Kidney tubule cell (primary cell): ENCODE measurements around the gene NKG7.

Experiments
- DNase-seq: peaks from one replicate; pipeline ENCODE4 v3.0.0-alpha.2; 2018; ENCODE audit warnings: low spot score

Gene NKG7

DNA sequence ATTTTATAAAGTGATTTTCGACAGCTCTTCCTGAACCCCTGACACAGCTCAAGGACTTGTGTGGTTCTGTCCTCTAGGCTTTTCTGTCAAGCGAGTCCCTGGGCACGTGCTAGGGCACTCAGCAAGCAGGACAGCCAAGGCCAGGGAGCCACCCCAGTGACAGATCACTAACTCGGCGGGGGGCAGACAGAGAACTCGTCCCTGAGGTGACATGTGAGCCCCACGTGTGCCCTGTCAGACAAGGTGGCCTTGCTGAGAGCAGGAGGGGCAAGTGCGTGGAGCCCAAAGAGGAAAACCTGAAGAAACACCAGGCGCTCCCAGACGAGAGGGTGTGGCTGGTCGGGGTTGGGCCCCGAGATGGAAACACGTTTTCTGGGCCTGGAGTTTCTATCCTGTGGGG is 11.2 kb downstream of the NKG7 start:
- no peak for DNase-seq

DNA sequence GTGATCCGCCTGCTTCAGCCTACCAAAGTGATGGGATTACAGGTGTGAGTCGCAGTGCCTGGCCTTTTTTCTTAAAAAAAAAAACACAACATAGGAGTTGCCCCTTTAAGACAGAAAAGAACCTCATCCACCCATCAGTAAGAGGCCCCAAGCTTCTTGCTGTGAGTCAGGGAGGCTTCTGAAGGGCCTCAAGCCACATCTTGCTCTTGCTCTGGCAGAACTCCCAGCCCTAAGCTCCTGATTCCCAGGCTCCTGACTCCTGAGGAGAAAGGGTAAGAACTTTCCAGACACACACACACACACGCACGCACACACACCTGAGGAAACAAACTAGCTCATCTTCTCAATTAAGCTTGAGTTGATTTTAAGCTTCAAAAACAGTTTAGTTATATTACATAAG is 13.2 kb downstream of the NKG7 start:
- DNase-seq, result peak; percentile 29

DNA sequence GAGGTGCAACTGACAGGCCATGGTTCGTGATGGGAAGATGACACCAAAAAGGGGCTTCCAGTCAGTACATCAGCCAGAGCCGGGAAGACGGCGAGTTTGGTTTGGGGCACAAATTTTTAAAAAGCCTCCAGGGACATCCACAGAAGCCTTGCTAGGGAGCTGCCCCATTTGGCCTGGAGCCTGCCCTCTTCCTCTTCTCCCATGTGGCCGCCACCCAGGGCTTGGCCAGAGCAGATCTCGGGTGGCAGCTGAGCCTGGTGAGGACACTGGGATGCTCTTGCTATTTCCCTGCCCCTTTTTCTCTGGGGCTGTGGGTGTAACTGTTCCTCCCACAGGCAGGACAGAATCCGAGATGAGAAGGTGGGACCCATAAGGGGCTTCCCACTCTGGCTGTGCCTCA is 14.5 kb downstream of the NKG7 start:
- DNase-seq, result no peak

DNA sequence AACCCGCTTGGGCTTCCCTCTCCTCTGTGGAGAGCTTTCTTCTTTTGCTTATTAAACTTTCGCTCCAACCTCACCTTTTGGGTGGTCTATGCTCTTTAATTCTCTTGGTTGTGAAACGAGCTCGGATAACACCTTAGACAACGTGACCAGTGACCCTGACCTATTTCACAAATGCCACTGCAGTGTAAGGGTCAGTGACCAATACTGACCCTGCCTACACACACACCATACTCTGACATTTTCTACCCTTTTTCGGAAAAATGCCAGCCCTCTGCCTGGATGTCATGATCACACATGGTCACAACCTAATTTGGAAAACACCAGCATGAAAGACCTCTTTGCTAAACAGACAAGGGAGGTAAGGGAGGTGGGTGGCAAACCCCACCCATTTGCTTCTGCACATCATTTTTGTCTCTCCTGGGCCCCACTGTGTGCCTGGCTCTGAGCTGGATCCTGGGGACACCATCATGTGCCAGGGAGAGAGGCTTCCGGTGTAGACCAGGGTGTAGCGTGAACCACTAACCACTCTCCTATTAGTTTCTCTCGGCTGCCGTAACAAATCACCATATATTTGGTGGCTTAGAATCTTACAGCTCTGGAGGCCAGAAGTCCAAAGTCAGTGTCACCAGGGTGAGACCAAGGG is 16.2 kb downstream of the NKG7 start:
- DNase-seq, result no peak

DNA sequence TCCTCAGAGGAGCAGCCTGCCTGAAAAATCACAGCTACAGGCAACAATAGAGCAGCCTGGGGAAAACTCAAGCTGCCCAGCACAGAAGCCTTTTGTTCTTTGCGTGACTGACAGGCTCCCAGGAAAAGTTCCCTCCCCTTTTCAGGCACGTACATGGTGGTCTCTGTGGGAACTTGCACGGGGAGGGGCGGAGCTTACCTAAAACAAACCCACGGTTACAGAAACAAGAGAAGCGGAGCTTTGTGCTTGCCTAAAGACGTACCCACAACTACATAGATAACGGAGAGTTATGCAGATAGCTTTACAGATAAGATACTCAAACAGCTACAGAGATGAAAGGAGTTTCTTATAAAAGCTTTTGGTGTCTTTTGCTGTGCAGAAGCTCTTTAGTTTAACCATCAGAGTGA is 17.7 kb downstream of the NKG7 start:
- DNase-seq, result no peak

DNA sequence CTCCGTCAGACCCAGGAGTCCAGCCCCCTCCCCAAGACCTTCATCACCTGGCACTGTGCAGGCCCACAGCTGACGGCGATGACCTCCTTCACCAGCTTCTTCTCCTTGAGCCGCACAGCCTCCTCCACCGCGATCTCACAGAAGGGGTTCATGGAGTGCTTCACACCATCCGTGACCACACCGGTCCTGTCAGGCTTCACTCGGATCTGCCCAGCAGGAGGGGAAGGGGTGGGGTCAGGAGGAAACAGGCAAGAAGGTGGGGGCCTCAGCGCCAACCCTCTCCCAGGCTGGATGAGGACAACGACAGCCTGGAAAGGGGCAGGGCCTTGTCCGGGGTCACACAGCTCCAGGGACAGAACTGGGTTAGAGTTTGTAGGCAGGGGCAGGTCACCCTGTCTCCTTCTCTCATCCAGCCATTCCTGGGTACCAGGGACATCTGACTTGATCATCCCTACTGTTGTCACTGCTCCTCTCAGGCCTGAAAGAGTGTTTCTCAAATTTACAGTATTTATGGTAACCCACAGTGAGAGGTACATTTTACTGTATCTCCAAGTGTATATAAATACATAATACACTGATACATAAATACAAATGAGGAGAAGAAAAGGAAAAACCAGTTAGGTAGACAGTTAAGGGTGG is 18.2 kb downstream of the NKG7 start:
- no peak for DNase-seq

DNA sequence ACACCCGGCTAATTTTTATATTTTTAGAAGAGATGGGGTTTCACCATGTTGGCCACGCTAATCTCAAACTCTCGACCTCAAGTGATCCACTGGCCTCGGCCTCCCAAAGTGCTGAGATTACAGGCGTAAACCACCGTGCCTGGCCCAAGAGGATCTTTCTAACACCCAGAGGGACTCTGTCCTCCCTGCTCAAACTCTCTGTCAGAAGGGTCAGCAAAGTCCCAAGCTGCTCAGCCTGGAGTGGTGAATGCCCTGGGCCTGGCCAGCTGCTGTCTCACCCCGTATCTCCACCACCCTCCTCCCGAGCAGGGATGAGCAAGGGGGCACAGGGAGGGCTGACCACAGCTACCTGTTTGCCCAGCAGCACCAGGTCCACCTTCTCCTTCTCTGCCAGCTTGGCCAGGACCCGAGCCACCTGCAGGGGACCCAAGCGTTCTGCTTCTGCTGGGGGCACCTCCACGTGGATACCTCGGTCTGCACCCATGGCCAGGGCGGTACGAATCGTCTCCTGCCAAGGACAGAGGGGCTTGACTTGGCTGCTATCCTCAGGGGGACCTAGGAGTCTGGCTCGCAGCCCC is 19.6 kb downstream of the NKG7 start:
- DNase-seq, result no peak

DNA sequence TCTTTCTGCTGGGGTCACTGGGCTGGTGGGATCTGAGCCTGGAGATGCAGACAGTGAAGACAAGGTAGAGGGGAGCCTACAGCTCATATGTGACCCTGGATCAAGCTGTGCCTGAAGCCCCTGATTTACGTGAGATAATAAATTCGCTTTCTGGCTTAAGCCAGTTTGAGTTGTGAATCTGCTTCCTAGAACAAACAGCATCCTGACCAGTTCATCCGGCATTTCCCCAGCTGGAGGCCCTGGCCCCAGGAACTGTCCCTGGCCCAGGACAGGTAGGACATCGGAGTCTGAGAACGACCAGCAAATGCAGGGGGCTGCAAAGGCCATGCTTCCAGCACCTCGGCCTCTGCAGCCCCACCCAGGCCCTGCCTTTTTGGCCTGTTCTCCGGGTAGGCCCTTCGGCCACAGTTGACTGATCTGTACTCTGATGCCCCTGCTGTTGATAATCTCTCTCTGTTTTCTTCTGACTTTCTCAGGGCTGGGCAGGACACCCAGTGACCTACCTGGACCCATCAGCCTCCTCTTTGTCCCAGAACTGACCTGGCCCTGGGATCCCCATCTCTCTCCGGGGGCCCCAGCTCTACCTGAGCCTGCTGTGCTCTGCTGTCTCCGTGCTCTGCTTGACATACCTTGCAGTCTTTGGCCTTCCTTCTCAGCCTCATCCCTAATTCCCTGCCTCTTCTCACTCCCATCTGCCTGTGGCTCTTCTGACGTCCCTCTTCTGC is 21.0 kb downstream of the NKG7 start:
- DNase-seq, result no peak

DNA sequence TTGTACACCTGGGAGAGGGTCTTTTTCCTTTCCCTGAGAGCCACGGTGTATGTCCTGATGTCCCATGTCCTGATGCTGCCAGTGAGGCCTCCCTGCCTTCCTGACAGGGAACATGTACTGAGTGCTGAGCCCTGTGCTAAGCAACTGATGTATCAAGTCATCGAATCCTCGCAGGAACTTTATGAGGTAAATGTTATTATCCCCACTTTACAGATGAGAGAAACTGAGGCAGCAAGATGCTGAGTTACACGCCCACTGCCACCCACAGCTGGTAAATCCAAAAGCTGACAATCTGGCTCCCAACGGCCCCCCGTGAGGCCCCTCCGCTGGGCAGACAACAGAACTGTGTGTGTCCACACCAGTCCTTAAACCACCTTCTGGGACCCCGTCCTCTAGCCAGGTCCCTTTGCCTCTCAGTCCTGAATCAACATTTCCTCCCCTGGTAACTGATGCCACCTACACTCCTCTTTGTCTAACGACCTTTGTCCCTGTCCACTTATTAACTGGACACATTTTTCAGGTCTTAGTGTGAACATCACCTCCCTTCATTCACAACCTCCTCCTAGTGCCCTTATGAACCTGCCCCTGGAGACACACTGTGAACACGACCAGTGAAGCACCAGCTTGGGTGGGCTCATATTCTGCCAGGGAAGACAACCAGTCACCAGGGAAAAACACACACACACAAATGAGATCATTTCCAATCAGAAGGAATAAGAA is 25.1 kb downstream of the NKG7 start:
- DNase-seq, result peak; percentile 9

DNA sequence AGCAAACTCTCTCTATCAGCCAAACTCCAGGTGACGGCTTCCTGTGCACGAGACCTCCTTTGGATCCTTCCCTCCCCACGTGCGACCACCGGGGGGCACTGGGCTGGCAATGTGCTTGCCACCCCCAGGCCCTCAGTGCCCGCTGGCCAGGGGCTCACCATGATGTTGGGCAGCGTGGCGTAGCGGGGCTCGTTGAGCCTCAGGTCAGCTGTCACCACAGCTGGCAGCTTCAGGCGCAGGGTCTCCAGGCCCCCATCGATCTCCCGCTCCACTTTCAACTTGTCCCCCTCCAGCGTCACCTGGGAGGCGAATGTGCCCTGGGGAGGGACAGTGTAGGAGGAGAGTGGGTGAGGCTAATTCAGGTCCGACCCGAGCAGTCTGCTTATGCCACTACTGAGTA is 25.7 kb downstream of the NKG7 start:
- DNase-seq, result no peak

DNA sequence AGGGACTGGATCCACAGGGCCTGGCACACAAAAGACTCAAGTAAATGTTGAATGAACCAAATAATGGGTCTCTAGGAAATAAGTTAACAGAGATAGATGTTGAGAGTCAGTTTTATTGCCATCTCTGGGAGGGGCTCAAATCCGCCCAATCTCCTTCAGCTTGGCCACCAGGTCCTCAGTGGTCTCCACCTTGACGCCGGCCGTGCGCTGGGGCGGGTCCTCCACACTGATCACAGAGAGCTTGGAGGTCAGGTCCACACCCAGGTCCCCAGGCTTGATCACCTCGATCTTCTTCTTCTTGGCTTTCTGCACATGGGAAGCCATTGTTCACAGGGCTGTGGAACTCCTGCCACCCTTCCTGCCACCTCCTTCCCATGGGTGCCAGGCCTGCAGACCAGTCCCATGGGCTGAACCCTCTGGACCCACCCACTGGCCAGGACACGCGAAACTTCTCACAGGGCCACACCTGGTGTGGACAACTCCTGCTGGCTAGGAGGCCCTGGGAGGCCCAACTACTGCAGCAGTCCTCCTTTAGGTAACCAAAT is 27.3 kb downstream of the NKG7 start:
- DNase-seq, result no peak

DNA sequence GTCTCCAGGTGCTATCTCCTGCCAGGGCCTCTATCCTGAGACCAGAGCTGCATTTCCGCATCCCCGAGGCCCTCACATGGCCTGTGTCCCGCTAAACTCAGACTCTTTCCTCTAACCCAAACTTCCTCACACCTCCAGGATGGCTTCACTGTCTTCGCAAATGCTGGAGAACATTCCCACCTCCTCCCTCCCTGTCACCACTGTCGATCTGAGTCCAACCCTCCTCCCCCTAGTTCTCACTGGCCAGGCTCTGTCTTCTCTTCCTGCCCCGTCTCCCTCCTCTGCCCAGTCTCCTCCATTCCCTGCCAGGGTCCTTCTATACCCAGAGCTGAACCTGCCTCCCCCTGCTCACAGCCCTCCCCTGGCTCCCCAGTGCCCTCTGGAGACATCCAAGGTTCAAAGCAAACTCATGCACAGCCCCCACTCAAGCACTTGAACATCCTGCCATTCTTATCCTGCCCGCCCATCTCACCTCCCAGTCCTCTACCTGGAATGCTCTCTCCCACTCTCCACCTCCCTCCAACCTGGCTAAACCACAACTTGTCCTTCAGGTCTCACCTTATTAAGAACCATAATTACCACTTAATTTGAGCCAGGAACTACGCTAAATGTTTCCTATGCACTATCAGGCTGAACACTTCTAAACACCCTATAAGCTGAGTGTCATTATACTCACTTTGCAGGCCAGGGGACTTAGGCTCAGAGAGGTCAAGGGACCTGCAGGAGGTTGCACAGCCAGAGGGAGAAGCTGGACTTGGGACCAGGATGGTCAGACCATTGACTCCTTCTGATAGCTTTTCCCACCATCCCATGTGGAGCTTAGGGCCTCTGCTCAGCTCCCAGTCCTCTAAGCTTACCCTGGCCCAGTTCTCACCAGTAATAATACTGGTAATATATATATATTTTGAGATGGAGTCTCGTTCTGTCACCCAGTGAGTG is 29.6 kb downstream of the NKG7 start:
- no peak for DNase-seq

DNA sequence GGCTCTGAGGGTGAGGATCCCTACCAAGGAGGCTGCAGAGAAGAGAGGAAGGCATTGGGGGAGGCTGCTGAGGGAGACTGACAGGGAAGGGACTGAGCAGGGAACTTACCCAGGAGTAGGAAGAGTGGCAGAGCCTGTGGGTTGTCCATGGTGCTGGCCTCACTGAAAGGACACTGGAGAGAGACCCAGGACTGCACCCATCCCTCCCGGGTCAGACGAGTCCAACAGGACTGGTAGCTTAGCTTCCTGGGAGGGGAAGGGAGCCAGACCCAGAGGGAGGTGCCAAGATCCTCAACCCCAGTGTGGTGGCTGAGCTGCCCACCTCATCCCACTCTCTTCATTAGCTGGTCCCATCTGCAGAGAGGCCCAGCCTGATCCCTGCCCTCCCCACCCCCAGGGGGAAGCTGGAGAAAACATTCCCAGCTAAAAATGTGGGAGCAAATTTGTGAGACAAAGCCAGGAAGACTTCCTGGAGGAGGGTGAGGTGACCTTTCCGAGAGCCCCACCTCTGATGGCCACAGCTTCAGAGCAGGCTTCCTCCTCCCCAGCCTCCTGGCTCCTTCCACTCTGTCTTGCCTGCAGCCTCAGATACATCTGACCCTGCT is 30.4 kb downstream of the NKG7 start, which contains the start of gene VSIG10L:
VSIG10L (minus strand) TSS at position 164 of the 605 bp plus-strand sequence; CDS start at position 149, 15 bp downstream.
- DNase-seq, result no peak

DNA sequence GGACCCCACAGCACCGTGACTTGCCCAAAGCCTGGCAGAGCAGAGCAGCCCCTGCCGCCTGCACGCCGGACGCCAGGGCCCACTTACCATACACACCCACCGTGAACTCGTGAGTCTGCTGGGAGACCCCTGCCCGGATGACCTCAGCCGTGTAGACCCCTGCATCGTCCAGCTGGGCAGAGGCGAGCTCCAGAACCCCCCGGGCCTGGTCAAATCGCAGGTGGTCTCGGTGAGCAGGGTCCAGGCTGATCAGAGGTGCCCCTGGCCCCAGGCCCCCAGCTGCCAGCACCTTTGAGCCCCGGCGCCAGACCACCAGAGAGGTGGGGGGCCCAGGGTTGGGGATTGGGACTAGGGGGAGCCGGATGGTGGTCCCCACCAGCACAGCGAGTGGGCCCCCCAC is 31.4 kb downstream of the NKG7 start:
- DNase-seq, result no peak

DNA sequence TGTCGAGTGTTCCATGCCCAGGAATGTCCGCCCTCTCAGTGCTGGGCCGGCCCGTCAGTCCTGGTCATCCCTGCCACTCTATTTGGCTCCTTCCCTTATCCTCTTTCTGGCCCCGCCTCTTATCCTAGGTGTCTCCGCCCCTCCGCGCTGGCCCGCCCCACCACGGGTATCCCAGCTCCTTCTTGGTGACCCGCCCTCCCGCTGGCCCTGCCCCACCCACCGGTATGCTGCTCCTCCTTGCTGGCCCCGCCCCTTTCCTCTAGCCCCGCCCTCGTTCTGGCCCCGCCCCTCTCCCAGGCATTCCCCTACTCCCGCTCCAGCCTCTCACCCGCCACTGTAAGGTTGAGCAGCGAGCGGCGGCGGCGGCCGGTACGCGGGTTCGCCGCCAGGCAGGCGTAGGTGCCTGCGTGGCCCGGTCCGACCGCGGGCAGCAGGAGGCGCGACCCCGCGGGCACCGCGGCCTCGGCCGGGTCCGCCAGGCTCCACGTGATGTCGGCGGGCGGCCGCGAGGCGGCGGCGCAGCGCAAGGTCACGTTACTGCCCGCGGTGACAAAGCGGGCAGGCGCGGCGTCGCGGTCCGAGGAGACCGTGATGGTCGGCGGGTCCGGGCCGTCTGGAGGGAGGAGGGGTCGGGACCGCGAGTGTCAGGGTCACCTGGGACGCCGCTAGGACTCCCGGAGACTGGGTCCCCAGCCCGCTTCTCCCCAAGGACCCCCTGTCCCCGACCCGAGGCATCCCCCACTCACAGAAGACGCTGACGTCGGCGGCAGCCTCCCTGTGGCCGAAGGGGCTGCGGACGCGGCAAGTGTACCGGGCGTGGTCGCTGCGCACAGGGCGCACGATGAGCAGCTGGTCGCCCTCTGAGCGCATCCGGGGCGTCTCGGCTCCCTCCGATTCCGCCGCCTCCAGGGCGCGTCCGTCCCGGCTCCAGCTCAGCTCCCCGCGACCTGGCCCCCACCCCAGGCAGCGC is 32.5 kb downstream of the NKG7 start:
- peak; percentile 97 for DNase-seq

DNA sequence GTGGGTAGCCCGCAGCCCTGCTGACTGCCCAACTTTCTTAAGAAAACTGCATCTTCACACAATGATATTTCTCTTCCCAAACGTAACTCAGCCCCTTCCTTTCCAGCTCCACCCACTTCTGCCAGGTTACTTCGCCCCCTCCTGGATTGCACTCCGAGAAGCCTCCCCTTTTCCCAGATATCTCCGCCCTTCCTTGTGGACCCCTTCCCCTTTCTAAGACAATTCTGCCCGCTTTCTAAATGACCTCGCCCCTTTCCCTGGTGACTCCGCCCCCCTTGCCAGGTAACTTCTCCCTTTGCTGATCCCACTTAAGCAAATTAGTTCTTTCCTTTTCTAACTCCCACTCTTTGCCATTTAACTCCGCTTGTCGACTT is 33.2 kb downstream of the NKG7 start:
- no peak for DNase-seq

DNA sequence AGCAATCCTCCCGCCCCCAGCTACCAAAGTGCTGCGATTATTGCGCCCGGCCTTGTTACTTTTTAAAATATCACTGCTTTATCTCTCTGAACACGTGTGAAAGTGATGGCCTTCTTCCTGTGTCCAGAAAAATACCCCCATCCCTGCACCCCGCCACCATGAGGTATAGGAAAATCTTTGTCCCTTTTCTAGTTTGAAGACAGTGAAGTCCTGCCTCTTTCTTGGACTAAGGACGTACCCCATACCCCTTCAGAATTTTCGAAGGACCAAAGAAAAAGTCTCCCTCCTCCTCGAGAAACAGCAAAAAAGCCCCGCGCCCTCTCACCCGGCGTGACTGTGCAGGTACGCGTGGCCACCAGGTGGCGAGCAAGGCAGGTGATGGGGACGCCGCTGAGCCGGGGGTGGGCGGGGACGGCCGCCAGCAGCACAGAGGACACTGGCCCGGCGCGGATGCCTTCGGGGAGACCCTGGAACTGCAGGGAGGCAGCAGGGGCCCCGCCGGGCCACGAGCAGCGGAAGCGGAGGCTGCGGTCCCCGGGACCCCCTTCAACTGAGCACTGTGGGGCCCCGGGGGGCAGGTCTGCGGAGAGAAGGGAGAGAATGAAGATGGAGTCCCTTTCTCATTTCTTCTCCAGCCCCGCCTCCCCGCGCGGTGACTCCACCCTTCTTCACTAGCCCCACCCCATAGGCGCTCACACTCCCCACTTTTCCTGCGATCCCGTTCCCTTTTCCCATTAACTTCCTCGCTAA is 33.7 kb downstream of the NKG7 start:
- peak; percentile 75 for DNase-seq

DNA sequence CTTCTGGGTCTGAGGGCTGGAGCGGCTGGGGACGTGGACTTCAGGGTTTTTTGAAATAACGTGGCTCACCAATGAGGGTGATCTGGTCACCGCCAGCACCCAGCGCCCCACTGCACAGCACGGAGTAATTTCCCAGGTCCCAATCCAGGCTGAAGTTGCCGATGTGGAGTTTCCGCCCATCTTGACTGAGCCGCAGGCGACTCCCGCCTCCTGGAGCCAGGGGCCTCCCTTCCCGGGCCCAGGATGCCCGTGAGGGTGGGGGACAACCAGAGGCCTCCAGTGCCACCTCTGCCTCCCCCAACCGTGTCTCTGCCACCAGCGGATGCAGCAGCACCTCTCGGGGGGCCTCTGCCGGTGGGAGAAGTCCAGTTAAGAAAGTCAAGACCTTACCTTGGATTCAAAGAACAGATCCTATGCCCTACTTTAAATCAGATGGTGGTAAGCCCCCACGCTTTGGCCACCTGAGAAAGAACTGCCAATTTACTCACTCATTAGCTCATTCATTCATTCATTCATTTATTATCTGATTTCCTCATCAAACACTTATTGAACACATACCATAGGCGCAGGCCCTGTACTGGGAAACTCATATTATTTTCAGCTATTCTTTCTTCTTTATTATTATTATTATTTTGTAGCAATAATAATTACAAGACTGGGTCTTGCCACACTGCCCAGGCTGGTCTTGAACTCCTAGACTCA is 34.4 kb downstream of the NKG7 start:
- DNase-seq, result no peak
